HepG2 (cell line): ENCODE results near the gene CBX2. TPM values are rescaled to one million over a fixed set of nuclear protein-coding genes. Genes with fewer than 3 reads are reported as not detected.

Experiments used
- ATAC-seq: fragments of 200-7000 bp; cut with Tn5 transposase; 3 replicates; pipeline ENCODE4 v1.9.1; 2020; ENCODE audit warnings: mild to moderate bottlenecking, moderate library complexity
- BruUV-seq: library from RNA; stranded (reverse); fragments of 400-500 nt; replicated peaks from 2 replicates; lab custom pipeline; 2021; lab: Mats Ljungman, UMichigan
- CTCF ChIA-PET: fragments of 300-600 bp; formaldehyde crosslinking; extraction: SDS; loops from one replicate; lab custom pipeline; 2021; ENCODE audit warnings: low total read pairs, inconsistent platforms, low intra/inter-chr PET ratio; lab: Yijun Ruan, JAX
- POLR2A ChIA-PET: fragments of 350-600 bp; sonication (Branson Sonifier 250); formaldehyde crosslinking; loops from one replicate; lab custom pipeline; 2020; ENCODE audit warnings: antibody characterized with exemption, inconsistent platforms; lab: Yijun Ruan, JAX
- DNase-seq: peaks from one replicate; pipeline ENCODE4 v3.0.0-alpha.2; 2015; ENCODE audit warnings: low spot score
- FAIRE-seq: peaks from 3 replicates; lab custom pipeline; 2011; peaks lifted over from hg19 to GRCh38; lab: Jason Lieb, UNC
- H2AFZ ChIP-seq: one replicate; pipeline ENCODE4 v1.6.1; 2011; ENCODE audit warnings: low read length, inconsistent platforms
- H3K27ac ChIP-seq: fragments of 300-600 bp; 3 replicates; pipeline ENCODE4 v1.8.0; 2011; ENCODE audit warnings: mixed run types, mild to moderate bottlenecking, mixed read lengths, low read length, inconsistent platforms; ENCODE audit not compliant: insufficient read depth; ENCODE audit errors: extremely low read length
- H3K27me3 ChIP-seq, 2 experiments: fragments of 200-600 bp in 1 of 2; 2 replicates in 1 of 2; 3 replicates in 1 of 2; pipeline versions ENCODE4 v1.6.0 to v1.8.0; 2011; ENCODE audit warnings: low read length in 2 of 2, mild to moderate bottlenecking in 2 of 2, moderate library complexity in 2 of 2, inconsistent platforms in 1 of 2; ENCODE audit not compliant: insufficient read depth in 2 of 2, control insufficient read depth in 1 of 2
- H3K36me3 ChIP-seq, 2 experiments: fragments of 200-600 bp in 1 of 2; replicated peaks in 1 of 2; 2 replicates in 1 of 2; 3 replicates in 1 of 2; pipeline versions ENCODE4 v1.5.1 to v1.8.0; 2011; ENCODE audit warnings: low read length in 2 of 2, inconsistent platforms in 1 of 2; ENCODE audit not compliant: insufficient read depth in 2 of 2, control insufficient read depth in 1 of 2
- H3K4me1 ChIP-seq: 2 replicates; pipeline ENCODE4 v1.5.1; 2012; ENCODE audit warnings: low read length, inconsistent platforms; ENCODE audit not compliant: insufficient read depth
- H3K4me2 ChIP-seq: 2 replicates; pipeline ENCODE4 v1.6.0; 2011; ENCODE audit warnings: low read depth, low read length, inconsistent platforms
- H3K4me3 ChIP-seq, 3 experiments: fragments of 200-600 bp in 1 of 3; sonication (generic), shearing (Covaris generic) in 1 of 3; replicated peaks in 1 of 3; 2 replicates each; pipeline ENCODE4 v1.5.1; 2011 to 2016; ENCODE audit warnings: low read length in 3 of 3, inconsistent platforms in 2 of 3, low read depth in 2 of 3, mild to moderate bottlenecking in 2 of 3, control low read depth in 1 of 3, mixed read lengths in 1 of 3; ENCODE audit not compliant: insufficient read depth in 1 of 3
- H3K79me2 ChIP-seq: one replicate; pipeline ENCODE4 v1.6.1; 2011; ENCODE audit warnings: low read length, inconsistent platforms; ENCODE audit not compliant: insufficient read depth
- H3K9ac ChIP-seq: 2 replicates; pipeline ENCODE4 v1.6.0; 2011; ENCODE audit warnings: mild to moderate bottlenecking, low read depth, low read length, inconsistent platforms; ENCODE audit not compliant: insufficient read depth
- H3K9me3 ChIP-seq: 2 replicates; pipeline ENCODE4 v1.5.1; 2012; ENCODE audit warnings: mild to moderate bottlenecking, low read length
- H4K20me1 ChIP-seq: 2 replicates; pipeline ENCODE4 v1.6.0; 2011; ENCODE audit warnings: inconsistent platforms, mild to moderate bottlenecking, low read length, moderate library complexity; ENCODE audit not compliant: insufficient read depth
- ELF1 ChIP-seq: sonication (generic); formaldehyde crosslinking; IDR thresholded peaks from 2 replicates; pipeline ENCODE4 v1.4.0; 2020; ENCODE audit warnings: missing genetic modification reagents
- EZH2 ChIP-seq: conservative IDR thresholded peaks from 2 replicates; pipeline ENCODE4 v1.6.1; 2012; ENCODE audit warnings: mild to moderate bottlenecking, low read depth, low read length, moderate library complexity
- HES4 ChIP-seq: sonication (generic); formaldehyde crosslinking; IDR thresholded peaks from 2 replicates; pipeline ENCODE4 v1.9.0; 2021; ENCODE audit warnings: mild to moderate bottlenecking, missing genetic modification reagents, borderline replicate concordance
- RBFOX2 ChIP-seq: fragments of 200-400 bp; formaldehyde crosslinking; IDR thresholded peaks from 2 replicates; pipeline ENCODE4 v1.6.1; 2017; ENCODE audit warnings: low read depth, mild to moderate bottlenecking, low read length
- SNAPC5 ChIP-seq: sonication (generic); formaldehyde crosslinking; IDR thresholded peaks from 2 replicates; pipeline ENCODE4 v1.8.1; 2023; ENCODE audit warnings: mild to moderate bottlenecking, missing genetic modification reagents, borderline replicate concordance
- ZBTB4 ChIP-seq: sonication (generic); formaldehyde crosslinking; IDR thresholded peaks from 2 replicates; pipeline ENCODE4 v1.4.0; 2020; ENCODE audit warnings: missing genetic modification reagents, mild to moderate bottlenecking, borderline replicate concordance
- ZFP36 ChIP-seq: fragments of 150-350 bp; IDR thresholded peaks from 2 replicates; pipeline ENCODE4 v1.6.1; 2018; ENCODE audit warnings: borderline replicate concordance, low read length, low read depth; ENCODE audit not compliant: partially characterized antibody
- ZNF274 ChIP-seq: sonication (generic); formaldehyde crosslinking; IDR thresholded peaks from 2 replicates; pipeline ENCODE4 v1.5.1; 2020; ENCODE audit warnings: mild to moderate bottlenecking, missing genetic modification reagents
- ZNF335 ChIP-seq: sonication (generic); formaldehyde crosslinking; IDR thresholded peaks from 2 replicates; pipeline ENCODE4 v1.4.0; 2020; ENCODE audit warnings: missing genetic modification reagents
- ZNF570 ChIP-seq: sonication (generic); formaldehyde crosslinking; IDR thresholded peaks from 2 replicates; pipeline ENCODE4 v1.4.0; 2020; ENCODE audit warnings: mild to moderate bottlenecking, missing genetic modification reagents, borderline replicate concordance
- ZNF629 ChIP-seq: sonication (generic); formaldehyde crosslinking; conservative IDR thresholded peaks from 2 replicates; pipeline ENCODE4 v1.5.0; 2020; ENCODE audit warnings: missing genetic modification reagents
- ZNF883 ChIP-seq: sonication (generic); formaldehyde crosslinking; IDR thresholded peaks from 2 replicates; pipeline ENCODE4 v1.5.1; 2020; ENCODE audit warnings: mild to moderate bottlenecking, missing genetic modification reagents; ENCODE audit errors: not compliant biosample characterization
- WGBS: methylation state at CpG from one replicate; pipeline ENCODE4 v1.1.6; 2017; ENCODE audit warnings: low lambda C conversion rate; 5-methylcytosine and 5-hydroxymethylcytosine counted together
- in situ Hi-C: cut with HindIII; loops from 2 replicates; pipeline ENCODE4 v1.10.0; 2017; ENCODE audit warnings: low pct_unique_long_range_greater_than_20kb; ENCODE audit not compliant: extremely low pct_ligation_motif_present
- intact Hi-C: fragments of 100-400 bp; cut with micrococcal nuclease; formaldehyde crosslinking; loops from one replicate; pipeline ENCODE4 v1.10.0; 2022; ENCODE audit not compliant: unreplicated experiment
- polyA plus RNA-seq, 8 experiments: library from polyadenylated mRNA; depleted of rRNA in 3 of 8; stranded (reverse) in 7 of 8; unstranded in 1 of 8; fragments of >200 nt; fragmentation: Illumina TruSeq in 4 of 8; extraction: Trizol in 4 of 8; gene quantifications; 2 replicates each; pipeline versions ENCODE4 v1.2.1 to v1.2.3, GENCODE V29; 2011 to 2016; ENCODE audit warnings: low read depth in 4 of 8, missing spikeins in 1 of 8, mixed read lengths in 1 of 8; ENCODE audit not compliant: insufficient read depth in 1 of 8
- total RNA-seq, 5 experiments: library from RNA; depleted of rRNA; stranded (reverse); fragments of >200 nt; fragmentation: Illumina TruSeq; extraction: Trizol; gene quantifications; 2 replicates each; pipeline ENCODE4 v1.2.3, GENCODE V29; 2016; ENCODE audit warnings: low read depth in 1 of 5
- TF ChIP-seq, protein P1 (sequence below), 2 experiments: fragments of 450-650 bp in 1 of 2; sonication (generic) in 1 of 2; formaldehyde crosslinking; IDR thresholded peaks; 2 replicates each; pipeline versions ENCODE4 v1.5.0 to v1.8.0; 2020 to 2022; ENCODE audit warnings: mild to moderate bottlenecking in 1 of 2, missing genetic modification reagents in 1 of 2
- TF ChIP-seq, protein P2 (sequence below): sonication (generic); formaldehyde crosslinking; IDR thresholded peaks from 2 replicates; pipeline ENCODE4 v1.8.1; 2022; ENCODE audit warnings: mild to moderate bottlenecking, missing genetic modification reagents

CBX2 gene
- total and polyA plus RNA-seq, 2 of the 13 experiments (the other 11 are each of a cell fraction or from before 2014, with no cell fraction given), result 14.5 to 31.1 TPM

- TF ChIP-seq SNAPC5 (CRISPR knock-in tag) (no peak), HES4 (peak; percentile 53; the same call in 1 of the 2 replicates), ZNF570 (CRISPR knock-in tag) (no peak)
Measured at GRCh38 chr17:79796763-79797491, 19.0 kb downstream of the CBX2 start, which contains the start of gene CBX8 (continued).

DNA sequence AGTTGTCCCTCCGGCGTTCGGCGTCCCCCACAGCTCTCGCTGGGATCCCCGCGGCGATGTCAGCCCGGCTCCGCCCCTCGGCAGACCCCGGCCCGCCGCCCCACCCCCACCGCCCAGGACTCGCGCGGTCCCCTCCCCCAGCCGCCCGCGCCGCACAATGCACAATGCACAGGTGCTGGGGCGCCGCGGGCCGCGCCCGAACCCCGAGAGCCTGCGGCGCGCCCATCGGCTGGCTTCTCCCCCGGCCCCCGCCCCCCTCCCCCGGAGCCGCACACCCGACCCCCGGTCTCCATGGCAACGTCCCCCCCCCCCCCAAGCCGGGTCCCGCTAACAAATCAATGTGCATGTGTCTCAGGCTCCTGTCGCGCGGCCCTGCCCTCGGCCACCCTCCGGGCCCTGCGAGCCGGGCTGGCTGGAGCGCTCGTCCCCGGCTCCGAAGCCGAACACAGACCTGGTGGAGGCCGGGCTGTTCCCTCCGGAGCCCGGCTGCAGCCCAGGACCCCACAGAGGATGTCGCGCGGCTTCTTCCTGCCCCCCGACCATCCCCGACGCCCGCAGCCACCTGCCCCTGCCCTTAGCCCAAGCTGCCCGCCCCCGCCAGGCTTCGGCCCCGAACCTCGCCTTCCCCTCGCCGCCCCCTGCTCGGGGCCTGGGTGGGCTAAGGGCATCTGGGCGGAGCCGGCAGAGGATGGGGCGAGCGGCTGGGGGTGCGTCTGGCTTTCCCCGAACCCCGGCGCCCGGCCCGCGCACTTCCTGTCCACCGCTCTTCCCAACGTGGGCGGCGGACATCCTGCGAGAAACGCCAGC is 19.7 kb downstream of the CBX2 start:
- in situ Hi-C loops, result no loop called here
- Histone ChIP-seq H3K4me3 (peak overlapping the region in 2 of 3 experiments; percentile 60 to 62; a peak in 3 of 6 replicates), H3K27me3 (peaks cover 33 to 49% of the 10 kb centered on the region in 2 experiments), H3K36me3 (peaks cover 5 to 9% of the 10 kb centered on the region in 2 experiments; a peak in 4 of 5 replicates), H3K27ac (peak overlapping the region; percentile 87), H3K9me3 (no peaks in the 10 kb centered on the region), H3K79me2 (peaks cover 10% of the 10 kb centered on the region), H3K4me2 (peak overlapping the region; percentile 92), H3K4me1 (peaks cover 60% of the 10 kb centered on the region), H4K20me1 (no peaks in the 10 kb centered on the region), H3K9ac (peak overlapping the region; percentile 48; the same call in 1 of the 2 replicates), H2AFZ (no peak overlapping the region)
- BruUV-seq, result no TSS peak
- FAIRE-seq, result no peak
- DNase-seq, result no peak
- ChIA-PET CTCF (interaction anchor here (1.2 kb wide), 1 partner anchor 37 kb away, joined by 3 read pairs; no protein-coding TSS in a partner anchor), POLR2A (interaction anchor here (0.6 to 4.7 kb wide), 37 partner anchors 8 to 1886 kb away, joined by 3 to 98 read pairs (median 6); partner anchors contain the start of genes CBX2 and CBX4)
- 67% methylated on average over 33 of the region's 89 CpGs for WGBS
- intact Hi-C loops, result loop anchor here (2.0 to 5.0 kb wide), 3 partner anchors 40 to 195 kb away; partner anchors contain the start of gene CBX4
- peak; percentile 39 for ATAC-seq
- TF ChIP-seq, protein P1, sequence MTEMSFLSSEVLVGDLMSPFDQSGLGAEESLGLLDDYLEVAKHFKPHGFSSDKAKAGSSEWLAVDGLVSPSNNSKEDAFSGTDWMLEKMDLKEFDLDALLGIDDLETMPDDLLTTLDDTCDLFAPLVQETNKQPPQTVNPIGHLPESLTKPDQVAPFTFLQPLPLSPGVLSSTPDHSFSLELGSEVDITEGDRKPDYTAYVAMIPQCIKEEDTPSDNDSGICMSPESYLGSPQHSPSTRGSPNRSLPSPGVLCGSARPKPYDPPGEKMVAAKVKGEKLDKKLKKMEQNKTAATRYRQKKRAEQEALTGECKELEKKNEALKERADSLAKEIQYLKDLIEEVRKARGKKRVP (CRISPR knock-in tag; IDR thresholded peaks at IDR 0.05), result no peak
- no peak for TF ChIP-seq EZH2
- TF ChIP-seq, protein P2, sequence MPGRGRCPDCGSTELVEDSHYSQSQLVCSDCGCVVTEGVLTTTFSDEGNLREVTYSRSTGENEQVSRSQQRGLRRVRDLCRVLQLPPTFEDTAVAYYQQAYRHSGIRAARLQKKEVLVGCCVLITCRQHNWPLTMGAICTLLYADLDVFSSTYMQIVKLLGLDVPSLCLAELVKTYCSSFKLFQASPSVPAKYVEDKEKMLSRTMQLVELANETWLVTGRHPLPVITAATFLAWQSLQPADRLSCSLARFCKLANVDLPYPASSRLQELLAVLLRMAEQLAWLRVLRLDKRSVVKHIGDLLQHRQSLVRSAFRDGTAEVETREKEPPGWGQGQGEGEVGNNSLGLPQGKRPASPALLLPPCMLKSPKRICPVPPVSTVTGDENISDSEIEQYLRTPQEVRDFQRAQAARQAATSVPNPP (CRISPR knock-in tag), result no peak
- no peak for TF ChIP-seq ZBTB4
- TF ChIP-seq ZNF335 (CRISPR knock-in tag), result no peak
- no peak for TF ChIP-seq ZFP36
- no peak for TF ChIP-seq ELF1
- TF ChIP-seq RBFOX2, result 0 out of 2 replicates have a peak, but pooled peaks have one; percentile 41
- peak; percentile 45; the same call in 1 of the 2 replicates for TF ChIP-seq ZNF274 (CRISPR knock-in tag)
- TF ChIP-seq ZNF883 (CRISPR knock-in tag), result no peak
- no peak for TF ChIP-seq ZNF629 (CRISPR knock-in tag)
